GM12891 (cell line): ENCODE data around the gene SLCO1A2.

Source experiments
- DNase-seq: peaks from one replicate; pipeline ENCODE4 v3.0.0; 2011; ENCODE audit warnings: low spot score; ENCODE audit not compliant: insufficient read length
- FAIRE-seq: peaks from 2 replicates; lab custom pipeline; 2011; peaks lifted over from hg19 to GRCh38; lab: Jason Lieb, UNC
- PAX5 ChIP-seq: IDR thresholded peaks from 2 replicates; pipeline ENCODE4 v1.6.1; 2011; ENCODE audit warnings: low read length, moderate library complexity, mild to moderate bottlenecking; ENCODE audit not compliant: insufficient read depth, severe bottlenecking
- POLR2A ChIP-seq: IDR thresholded peaks from 2 replicates; pipeline ENCODE4 v1.6.1; 2011; ENCODE audit warnings: low read depth, low read length, control low read depth
- POLR2AphosphoS5 ChIP-seq: IDR thresholded peaks from 2 replicates; pipeline ENCODE4 v1.6.1; 2011; ENCODE audit warnings: low read depth, low read length, control low read depth
- POU2F2 ChIP-seq: IDR thresholded peaks from 2 replicates; pipeline ENCODE4 v1.6.1; 2011; ENCODE audit warnings: low read depth, mild to moderate bottlenecking, control low read depth, low read length, moderate library complexity
- SPI1 ChIP-seq: IDR thresholded peaks from 2 replicates; pipeline ENCODE4 v1.6.1; 2011; ENCODE audit warnings: low read depth, low read length, control low read depth
- TAF1 ChIP-seq: IDR thresholded peaks from 2 replicates; pipeline ENCODE4 v1.6.1; 2011; ENCODE audit warnings: low read depth, low read length, control low read depth

SLCO1A2 gene

DNA sequence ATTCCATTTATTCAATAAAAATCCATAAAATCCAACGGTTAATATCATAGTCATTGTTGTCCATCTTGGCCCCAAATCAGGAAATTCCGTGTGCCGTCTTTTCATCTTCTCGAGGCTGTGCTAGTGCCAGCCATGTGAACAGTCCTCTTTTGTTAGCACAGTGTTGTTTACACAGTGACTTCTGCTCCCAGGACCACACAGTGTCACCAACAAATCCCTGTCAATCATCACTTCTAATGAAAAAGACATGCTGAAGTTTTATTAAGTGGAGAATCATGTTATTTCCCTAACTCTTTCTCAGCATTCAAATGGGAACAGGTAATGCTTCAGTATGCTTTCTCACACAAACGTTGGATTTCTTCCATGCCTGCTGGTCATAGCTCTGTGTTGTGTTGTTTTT is 1.9 kb upstream of the SLCO1A2 start:
- FAIRE-seq = no peak
- TF ChIP-seq POLR2A = no peak
- TF ChIP-seq POLR2AphosphoS5 = no peak
- TF ChIP-seq TAF1 = no peak
- TF ChIP-seq PAX5 = no peak
- no peak for TF ChIP-seq POU2F2
- TF ChIP-seq SPI1 = no peak
- no peak for DNase-seq

DNA sequence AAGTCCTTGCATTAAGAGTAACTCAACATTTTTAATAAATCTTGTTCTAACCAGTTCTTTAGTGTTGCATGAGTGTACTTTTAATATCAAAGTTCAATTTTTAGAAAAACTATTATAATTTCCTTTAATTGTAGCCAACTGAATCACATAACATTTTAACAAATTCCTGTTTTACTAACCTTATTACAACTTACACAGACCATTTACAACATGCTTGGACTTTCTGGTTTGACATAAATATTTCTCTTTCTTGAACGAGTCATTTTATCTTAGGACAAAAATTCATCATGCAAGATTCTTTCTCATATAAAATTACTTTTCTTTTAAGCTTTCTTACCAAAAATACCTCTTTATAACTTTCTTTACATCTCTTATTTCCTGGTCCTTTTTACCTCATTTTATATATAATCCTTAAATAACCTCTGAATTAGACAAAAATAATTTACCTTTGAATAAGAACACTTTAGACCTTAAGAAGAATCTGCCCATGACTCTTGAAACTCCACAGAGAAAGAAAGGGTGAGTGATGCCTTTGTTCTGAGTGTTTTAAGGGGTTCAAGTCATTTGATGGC is 3.9 kb downstream of the SLCO1A2 start:
- TF ChIP-seq POU2F2 = no peak
- TF ChIP-seq SPI1 = no peak
- TF ChIP-seq POLR2A = no peak
- TF ChIP-seq PAX5 = no peak
- TF ChIP-seq POLR2AphosphoS5 = no peak
- TF ChIP-seq TAF1 = no peak
- no peak for DNase-seq
- FAIRE-seq = no peak

DNA sequence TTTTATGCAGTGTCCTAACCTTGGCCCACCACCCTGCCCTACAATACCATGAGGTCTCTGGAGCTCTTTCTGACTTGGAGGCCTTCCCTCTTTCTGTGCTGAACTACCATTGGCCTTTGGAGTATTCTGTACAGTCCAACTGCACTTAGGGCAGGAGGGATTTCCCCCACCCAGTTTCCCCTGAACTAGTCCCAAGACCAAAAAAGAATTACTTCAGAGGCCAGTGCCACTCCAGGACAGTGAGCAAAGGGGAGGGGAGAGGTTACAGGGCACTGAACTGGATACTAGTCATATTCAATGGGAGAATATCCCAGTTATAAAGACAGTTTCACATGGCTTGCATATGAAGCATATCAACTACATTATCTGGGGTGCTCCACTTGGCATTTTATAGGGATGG is 6.1 kb downstream of the SLCO1A2 start:
- TF ChIP-seq TAF1 (no peak), POLR2A (no peak), POLR2AphosphoS5 (no peak), SPI1 (no peak), PAX5 (no peak), POU2F2 (no peak)
- FAIRE-seq = no peak
- DNase-seq = no peak

DNA sequence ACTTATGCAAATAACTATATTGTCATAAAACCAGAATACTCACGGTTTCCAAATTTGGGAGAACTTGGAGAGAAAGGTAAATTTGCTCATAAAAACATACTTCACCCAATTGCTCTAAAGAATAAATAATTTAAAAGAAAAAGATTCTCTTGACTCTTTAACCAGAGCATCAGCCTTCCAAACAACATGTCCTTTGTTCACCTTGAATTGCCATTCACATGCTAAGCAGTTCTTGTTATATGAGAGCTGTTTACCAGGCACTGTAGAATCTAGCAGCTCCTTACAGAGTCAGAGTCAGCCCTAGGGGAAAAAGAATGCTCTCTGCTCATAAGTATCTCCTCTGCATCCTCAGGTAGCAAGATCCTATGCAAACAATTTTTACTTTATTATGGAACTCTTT is 10.2 kb downstream of the SLCO1A2 start:
- TF ChIP-seq SPI1 (no peak), POLR2A (no peak), PAX5 (no peak), POU2F2 (no peak), TAF1 (no peak), POLR2AphosphoS5 (no peak)
- FAIRE-seq (no peak), DNase-seq (no peak)

DNA sequence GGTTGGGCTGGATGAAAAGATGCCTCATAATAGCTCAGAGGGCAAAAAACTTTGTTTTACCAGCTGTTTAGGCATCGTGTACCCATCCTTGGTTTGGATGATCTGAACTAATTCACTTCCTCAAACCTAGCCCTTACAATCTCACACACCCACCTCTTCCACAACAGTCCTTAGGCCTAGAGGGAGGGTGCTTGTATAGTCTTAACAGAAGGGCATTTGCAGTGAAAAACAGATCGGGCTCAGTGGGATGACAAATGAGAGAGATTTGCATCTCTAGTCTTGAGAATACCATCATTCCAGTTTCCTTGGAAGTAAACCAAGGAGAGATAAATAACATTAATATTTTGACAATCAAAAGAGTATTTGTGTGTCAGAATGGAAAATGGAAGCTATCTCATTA is 11.0 kb downstream of the SLCO1A2 start:
- TF ChIP-seq PAX5 (no peak), SPI1 (no peak), POU2F2 (no peak), POLR2AphosphoS5 (no peak), TAF1 (no peak), POLR2A (no peak)
- FAIRE-seq (no peak), DNase-seq (no peak)

DNA sequence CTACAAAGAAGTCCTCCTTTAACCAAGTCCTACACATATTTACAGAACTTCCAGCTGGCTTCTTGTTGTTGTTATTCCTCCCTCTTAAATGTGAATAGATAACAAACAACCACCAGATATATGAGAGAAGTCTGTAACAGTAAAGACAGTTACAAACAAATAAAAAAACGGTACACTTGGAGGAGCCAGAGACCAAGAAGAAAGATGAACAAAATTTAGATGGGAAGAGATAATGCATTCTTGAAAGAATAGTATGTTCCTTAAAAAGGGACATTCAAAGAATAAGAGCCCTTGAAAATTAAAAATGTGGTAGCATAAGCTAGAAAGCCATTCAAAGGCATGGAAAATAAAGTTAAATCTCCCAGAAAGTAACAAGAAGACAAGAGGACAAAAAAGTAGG is 25.9 kb downstream of the SLCO1A2 start:
- DNase-seq (no peak), FAIRE-seq (no peak)
- TF ChIP-seq POLR2A = no peak
- TF ChIP-seq SPI1 = no peak
- no peak for TF ChIP-seq POU2F2
- no peak for TF ChIP-seq POLR2AphosphoS5
- TF ChIP-seq PAX5 = no peak
- no peak for TF ChIP-seq TAF1

DNA sequence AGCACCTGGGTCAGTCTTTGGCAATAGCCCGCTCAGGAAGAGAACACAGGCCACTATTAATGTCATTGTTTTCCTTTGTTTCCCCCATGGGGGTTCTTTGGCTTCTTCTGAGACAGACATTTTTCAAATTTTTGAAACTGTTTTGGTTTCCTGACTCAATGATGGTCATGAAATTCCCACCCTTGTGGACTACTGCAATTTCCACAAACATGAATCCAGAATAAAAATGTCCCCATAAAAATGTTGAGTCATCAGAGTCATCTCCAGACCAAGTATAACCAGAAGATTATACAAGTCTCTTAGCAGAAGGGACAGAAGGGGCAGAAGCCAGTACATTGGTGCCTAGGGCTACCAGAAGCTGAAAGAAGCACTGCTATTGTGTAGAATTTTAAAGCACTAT is 29.1 kb downstream of the SLCO1A2 start:
- TF ChIP-seq PAX5 = no peak
- TF ChIP-seq POLR2A = no peak
- TF ChIP-seq TAF1 = no peak
- TF ChIP-seq POLR2AphosphoS5 = no peak
- no peak for TF ChIP-seq SPI1
- TF ChIP-seq POU2F2 = no peak
- DNase-seq (no peak), FAIRE-seq (no peak)

DNA sequence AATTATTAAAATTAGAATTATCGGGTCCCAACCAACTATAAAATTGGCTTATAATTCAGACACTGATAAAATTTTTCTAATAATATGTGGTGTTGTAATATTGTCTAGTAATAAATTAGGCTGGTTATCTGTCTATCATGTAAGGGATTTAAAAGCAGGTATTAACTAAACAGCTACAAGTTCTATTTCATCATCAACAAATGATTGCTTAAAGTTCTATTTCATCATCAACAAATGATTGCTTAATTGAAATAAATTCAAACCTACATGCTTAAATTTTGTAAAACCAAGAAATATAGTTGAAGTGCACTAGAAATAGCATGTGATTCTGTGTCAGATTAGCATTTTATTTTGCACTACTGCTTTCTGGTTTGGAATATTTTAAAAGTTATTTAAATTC is 34.1 kb downstream of the SLCO1A2 start:
- FAIRE-seq (no peak), DNase-seq (no peak)
- TF ChIP-seq POLR2A (no peak), POU2F2 (no peak)

DNA sequence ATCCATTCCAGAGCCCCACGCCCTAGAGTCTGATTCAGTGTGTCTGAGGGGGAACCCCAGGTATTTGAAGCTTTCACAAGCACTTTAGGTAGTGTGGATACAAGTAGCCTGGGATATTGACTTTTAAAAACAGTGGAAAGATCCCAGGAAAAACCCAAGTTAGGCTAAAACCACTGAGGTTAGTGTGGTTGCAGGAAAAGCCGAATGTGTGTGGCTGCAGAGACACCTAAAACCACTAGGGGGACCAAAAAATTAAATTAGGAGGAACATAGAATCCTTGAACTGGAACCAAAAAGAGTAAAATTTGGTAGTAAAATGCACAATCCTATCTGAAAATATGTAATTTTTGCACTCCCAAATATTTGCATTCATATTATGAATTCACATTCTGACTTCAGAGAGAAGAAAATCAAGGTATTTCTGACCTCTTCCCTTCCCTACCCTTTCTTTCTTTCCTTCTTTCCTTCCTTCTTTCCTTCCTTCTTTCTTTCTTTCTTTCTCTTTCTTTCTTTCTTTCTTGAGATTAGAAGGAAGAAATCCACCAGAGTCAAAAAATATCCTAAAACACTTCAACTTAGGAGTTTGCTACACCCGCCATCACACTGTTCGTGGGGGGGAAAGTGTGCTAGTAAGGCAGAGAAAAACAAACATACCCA is 37.8 kb downstream of the SLCO1A2 start:
- FAIRE-seq (no peak), DNase-seq (no peak)
- no peak for TF ChIP-seq SPI1
- TF ChIP-seq POLR2A = no peak
- TF ChIP-seq POLR2AphosphoS5 = no peak
- no peak for TF ChIP-seq TAF1
- no peak for TF ChIP-seq POU2F2
- TF ChIP-seq PAX5 = no peak

DNA sequence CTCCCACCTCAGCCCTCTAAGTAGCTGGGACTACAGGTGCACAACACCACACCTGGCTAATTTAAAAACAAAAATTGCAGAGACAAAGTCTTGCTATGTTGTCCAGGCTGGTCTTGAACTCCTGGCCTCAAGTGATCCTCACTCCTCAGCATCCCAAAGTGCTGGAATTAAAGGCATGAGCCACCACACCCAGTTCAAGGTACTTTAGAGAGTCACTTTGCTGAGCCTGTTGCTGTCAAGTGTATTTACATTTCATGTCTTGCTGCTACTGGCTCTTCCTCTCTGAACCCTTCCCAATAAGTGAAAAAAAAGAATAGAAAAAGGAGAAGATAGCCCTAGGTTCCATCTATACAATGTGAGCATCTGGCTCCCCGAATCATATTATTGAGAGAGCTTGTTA is 38.4 kb downstream of the SLCO1A2 start:
- no peak for DNase-seq
- no peak for FAIRE-seq
- TF ChIP-seq PAX5 (no peak), POLR2AphosphoS5 (no peak), POLR2A (no peak), TAF1 (no peak), POU2F2 (no peak), SPI1 (no peak)
